DMS79 (cell line): ENCODE data around the gene TEAD1.
A peak's percentile ranks its signal among the peaks of the same experiment; 100 is the strongest.

ENCODE experiments used
- DNase-seq: peaks from one replicate; lab custom pipeline; 2025; lab: John Stamatoyannopoulos, UW

TEAD1 gene

DNA sequence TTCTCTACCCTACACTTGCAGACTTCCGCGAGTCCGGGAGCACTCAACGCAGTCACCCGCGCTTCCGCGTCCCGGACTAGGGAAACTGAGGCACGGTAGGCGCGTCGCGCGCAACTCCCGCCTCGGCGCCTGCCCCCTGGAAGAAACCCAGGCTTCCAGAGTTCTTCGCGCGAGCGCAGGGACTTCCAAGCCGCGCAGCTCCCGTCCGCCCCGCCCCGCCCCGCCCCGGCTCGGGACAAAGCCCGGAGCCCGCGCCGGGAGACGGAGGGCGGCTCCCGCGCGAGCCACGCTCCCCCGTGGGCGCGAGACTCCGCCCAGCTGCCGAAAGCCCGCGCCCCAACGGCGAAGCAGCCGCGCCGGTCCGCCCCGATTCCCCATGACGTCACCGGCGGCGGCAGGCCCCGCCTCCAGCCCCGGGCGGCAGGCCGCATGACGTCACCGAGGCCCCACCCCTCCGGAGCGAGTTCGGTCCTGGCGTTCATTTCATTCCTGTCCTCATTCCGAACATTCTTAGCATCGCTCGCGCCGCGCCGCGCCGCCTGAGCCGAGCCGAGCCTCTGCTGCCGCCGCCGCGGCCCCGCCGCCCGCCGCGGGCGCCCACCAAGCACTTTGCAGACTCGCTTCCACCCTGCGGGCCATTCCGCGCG lies at the start of gene TEAD1:
Gene TEAD1, plus strand, starts transcription at position 498 of the 647 bp plus-strand sequence.
- peak; percentile 70 for DNase-seq

DNA sequence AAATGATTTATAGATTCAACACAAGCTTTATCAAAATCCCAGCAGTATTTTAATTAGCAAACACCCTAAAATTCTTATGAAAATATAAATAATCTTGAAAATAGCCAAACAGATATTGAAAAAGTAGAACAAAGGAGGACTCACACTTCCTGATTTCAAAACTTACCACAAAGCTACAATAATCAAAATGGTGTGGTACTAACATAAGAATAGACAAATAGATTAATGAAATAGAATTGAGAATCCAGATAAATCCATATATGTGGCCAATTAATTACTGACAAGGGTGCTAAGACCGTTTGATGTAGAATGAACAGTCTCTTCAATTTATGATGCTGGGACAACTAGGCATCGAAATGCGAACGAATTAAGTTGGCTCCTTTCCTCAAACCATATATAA lies 49.6 kb upstream of the TEAD1 start:
- DNase-seq = no peak

GRCh38 chr11:12625438-12626071 lies 48.7 kb upstream of the TEAD1 start:
- DNase-seq = no peak

- DNase-seq = no peak
Observed at GRCh38 chr11:12626616-12627015, 47.6 kb upstream of the TEAD1 start.

DNA sequence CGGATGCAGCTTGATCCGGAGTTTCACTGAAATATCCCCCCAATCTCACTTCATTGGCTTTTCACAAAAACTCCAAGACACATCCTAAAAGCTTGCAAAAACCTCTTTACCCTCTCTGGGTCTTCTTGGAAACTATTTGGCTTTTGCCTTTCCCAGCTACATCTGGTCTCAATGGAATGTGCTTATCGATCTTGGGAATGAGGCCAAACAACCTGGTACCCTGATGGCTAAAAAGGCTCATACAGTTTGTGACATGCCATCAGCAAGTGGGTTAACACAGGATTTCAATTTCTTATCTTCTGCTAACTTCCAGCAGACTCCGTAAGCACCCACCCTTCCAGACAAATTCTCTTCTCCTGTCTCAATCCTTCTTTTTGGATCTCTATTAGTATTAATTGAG lies 45.9 kb upstream of the TEAD1 start:
- DNase-seq = no peak

DNA sequence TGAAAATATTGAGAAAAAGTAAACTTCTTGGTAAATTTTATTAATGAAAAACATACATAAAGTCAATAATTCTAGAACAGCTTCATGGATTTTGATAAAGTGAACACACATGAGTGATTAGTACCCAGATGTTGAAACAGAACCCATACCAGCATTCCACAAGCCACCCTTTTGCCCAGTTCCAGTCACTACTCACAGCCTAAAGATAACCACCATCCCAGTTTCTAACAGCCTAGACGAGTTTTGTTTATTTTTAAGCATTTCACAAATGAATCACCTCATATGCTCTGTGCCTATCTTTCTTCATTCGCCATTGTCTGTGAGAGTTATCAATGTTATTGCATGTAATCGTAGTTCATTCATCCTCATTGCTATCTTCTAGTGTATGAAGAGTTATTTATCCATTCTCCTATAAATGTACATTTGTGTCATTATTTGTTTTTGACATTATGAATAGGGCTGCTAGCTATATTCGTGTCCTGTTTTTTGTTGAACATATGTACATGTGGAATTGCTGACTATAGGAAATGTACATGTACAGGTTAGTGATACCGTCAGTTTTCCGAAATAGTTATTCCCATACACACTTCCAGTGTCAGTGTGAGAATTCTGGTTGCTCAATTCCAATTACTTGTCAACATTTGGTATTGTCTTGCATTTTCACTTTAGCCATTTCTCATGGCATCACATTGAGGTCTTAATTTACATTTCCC lies 44.5 kb upstream of the TEAD1 start:
- DNase-seq = no peak

DNA sequence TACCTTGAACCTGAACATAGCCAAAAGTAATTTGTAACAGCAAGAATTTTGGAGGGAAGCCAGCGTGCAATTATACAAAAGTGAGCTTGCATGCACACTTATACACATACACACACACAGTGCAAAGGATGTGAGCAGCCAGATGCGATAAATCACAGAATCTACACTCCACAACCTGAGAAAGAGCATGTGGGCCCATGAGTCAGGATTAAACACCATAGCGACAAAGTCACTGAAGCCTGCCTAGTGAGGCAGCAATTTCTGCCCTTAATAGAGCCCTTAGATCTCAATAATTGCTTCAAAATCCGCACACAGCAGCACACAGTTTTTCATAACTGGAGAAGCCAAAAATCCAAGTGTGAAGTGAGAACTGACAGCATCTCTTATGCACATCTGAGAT lies 42.6 kb upstream of the TEAD1 start:
- DNase-seq = no peak

GRCh38 chr11:12634329-12634728 lies 39.9 kb upstream of the TEAD1 start:
- no peak for DNase-seq

- no peak for DNase-seq
Observed at GRCh38 chr11:12636871-12637410, 37.3 kb upstream of the TEAD1 start.

DNA sequence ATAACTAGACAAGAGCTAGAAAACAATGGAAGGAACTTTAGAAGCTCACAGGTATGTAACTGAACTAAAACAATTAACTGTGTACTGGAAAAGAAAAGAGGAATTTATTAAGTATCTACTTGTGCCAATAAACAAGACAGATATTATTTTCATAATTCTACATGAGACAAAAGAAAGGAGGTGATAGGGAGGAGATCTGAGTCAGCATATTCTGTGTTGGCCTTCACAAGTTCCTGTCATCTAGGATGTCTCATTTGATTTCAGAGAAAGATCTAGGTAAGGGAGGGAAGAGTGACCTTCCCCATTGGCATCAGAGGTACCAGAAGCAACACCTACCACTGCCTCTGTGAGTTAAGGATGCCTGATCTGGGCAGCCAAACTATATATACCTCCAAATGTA lies 34.8 kb upstream of the TEAD1 start:
- DNase-seq = no peak

GRCh38 chr11:12640355-12640754 lies 33.9 kb upstream of the TEAD1 start:
- no peak for DNase-seq

DNA sequence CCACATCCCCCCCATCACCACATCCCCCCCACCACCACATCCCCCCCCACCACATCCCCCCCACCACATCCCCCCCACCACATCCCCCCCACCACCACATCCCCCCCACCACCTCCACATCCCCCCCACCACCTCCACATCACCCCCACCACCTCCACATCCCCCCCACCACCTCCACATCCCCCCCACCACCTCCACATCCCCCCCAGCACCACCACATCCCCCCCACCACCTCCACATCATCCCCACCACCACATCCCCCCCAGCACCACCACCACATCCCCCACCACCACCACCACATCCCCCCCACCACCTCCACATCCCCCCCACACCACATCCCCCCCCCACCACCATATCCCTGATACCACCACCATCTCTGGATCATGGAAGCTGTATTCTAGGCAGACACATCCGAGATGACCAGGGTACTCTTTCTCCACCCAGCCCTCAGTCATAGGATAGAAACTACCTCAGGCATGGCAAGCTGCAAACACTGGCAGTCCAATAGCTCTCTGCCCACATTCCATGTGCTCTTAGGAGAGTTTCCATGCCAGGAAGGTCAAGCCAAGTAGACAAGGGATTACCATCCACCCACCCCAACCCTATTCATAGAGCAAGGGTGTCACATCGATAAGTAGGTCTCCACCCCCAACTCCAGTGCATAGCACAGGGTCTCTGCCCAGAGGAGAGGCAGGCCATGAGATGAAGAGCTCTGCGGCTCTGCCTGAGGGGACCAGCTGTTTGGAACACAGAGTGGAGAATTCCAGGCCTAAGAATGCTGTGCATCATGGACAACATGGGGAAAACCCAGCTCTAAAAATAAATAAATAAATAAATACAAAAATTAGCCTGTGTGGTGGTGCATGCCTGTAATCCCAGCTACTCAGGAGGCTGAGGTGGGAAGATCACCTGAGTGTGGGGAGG lies 33.0 kb upstream of the TEAD1 start:
- DNase-seq = no peak

DNA sequence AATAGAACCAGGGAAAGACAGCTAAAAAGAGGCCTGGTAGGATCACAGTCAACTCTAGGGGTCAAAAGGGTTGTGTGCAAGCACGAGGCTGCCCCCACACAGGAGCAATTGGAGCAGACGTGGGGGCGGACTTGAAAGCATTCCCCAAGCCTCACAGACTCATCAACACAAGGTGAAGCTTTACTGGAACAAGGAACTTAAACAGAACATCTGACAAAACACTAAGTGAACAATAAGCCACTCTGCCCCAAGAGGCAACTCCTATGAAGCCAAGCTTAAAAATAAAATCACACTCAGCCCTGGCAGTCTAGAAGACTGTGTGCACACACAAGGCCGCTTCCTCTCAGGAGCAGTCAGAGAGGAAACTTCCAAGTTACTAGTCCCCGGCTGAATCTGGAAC lies 32.2 kb upstream of the TEAD1 start:
- no peak for DNase-seq

GRCh38 chr11:12642806-12643428 lies 31.3 kb upstream of the TEAD1 start:
- no peak for DNase-seq

GRCh38 chr11:12646478-12646877 lies 27.7 kb upstream of the TEAD1 start:
- DNase-seq = no peak

DNA sequence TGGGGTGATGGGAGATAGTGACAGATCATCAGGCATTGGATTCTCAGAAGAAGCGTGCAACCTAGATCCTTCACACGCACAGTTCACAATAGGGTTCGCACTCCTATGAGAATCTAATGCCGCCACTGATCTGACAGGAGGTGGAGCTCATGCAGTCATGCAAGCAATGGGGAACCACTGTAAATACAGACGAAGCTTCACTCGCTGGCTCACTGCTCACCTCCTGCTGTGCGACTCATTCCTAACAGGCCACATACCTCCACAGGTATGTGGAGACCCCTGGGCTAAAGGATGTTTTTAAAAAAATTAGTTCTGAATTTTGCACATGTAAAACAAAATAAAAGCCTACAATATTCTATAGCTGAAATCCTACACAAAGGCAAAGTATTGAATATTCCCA lies 20.5 kb upstream of the TEAD1 start:
- DNase-seq = no peak

DNA sequence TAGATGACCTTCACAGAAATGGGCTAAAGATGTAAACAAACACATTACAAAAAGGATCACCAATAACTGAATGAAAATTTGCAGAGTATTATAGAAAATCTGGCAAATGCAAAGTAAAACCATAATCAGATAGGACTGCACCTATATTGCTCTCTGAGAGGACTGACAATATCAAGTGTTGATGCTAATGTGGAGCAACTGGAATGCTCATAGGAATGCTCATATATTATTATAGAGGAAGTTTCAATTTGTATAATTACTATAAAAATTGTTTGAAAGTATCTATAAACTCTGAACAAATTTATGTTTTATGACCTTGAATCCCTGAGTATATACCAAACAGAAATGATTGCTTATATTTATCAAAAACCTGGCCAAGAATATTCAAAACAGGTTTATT lies 18.4 kb upstream of the TEAD1 start:
- DNase-seq = no peak

- DNase-seq = no peak
Observed at GRCh38 chr11:12657336-12657735, 16.9 kb upstream of the TEAD1 start.

- DNase-seq = no peak
Observed at GRCh38 chr11:12657981-12658380, 16.2 kb upstream of the TEAD1 start.

DNA sequence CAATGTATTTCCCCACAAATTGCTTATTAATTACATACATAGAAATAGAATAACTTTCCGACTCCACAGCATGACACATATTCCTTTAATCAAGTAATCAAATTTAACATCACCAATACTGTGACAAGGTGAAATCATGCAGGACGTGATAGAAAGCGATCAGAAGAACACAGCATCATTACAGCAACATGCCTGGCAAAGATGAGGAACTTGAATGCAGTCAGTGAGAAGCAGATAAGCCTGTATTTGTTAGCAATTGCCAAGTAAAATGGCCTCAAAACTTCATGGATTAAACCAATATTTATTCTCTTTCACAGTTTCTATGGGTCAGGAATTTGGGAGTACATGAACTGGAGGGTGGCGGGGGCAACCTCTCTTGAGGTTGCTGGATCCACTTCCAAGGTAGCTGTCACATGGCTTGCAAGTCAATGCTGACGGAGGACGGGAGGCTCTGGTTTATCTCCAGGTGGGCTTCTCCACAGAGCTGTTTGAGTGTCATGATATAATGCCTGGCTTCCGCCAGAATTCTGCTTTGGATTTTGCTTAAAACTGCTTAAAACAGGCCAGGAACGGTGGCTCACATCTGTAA lies 12.0 kb upstream of the TEAD1 start:
- no peak for DNase-seq

DNA sequence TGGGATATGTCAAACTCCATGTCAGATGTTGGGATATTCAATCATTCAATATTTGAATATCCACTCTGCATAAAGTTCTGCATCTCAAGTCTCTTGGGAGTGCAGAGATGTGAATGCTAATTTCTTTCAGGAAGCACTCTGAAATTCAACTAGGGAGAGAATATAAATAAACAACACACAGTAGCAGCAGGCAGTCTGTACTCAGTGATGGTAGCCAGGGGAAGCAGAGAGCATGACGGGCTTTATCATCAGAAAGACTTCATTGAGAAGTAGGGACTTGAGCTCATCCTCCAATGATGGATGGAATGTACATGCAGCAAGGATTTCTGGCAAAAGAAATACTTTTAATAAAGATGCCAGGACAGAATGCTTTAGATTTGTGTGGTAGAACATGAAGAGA lies 9.8 kb upstream of the TEAD1 start:
- no peak for DNase-seq
